ENCODE results near the gene TLR6.

Gene TLR6

GRCh38 chr4:38867478-38868058, 11.0 kb upstream of the TLR6 start, which contains the start of gene FAM114A1:
Gene FAM114A1 (plus strand): TSS chr4:38867806. CDS start chr4:38878079, 10,273 bp downstream.
- DNase-seq (ENCODE audit: low spot score) = peak; percentile 88

- no peak for DNase-seq (ENCODE audit: low spot score)
These were observed 10.4 kb upstream of the TLR6 start for GRCh38 chr4:38866973-38867477.

- DNase-seq (ENCODE audit: low spot score) = no peak
These were observed 8.8 kb upstream of the TLR6 start for GRCh38 chr4:38865445-38865844.

- DNase-seq (ENCODE audit: low spot score) = no peak
These were observed 5.2 kb upstream of the TLR6 start for GRCh38 chr4:38861791-38862190.

- DNase-seq (ENCODE audit: low spot score) = peak; percentile 81
These were observed 4.3 kb upstream of the TLR6 start for GRCh38 chr4:38860788-38861424.

- DNase-seq (ENCODE audit: low spot score) = no peak
These were observed 2.9 kb upstream of the TLR6 start for GRCh38 chr4:38859501-38859900.

- no peak for DNase-seq (ENCODE audit: low spot score)
These were observed 1.4 kb upstream of the TLR6 start for GRCh38 chr4:38858097-38858420.

- no peak for DNase-seq (ENCODE audit: low spot score)
These were observed 908 bp upstream of the TLR6 start for GRCh38 chr4:38857354-38858096.

GRCh38 chr4:38856046-38856445, 571 bp downstream of the TLR6 start:
- DNase-seq (ENCODE audit: low spot score) = no peak

- DNase-seq (ENCODE audit: low spot score) = no peak
These were observed 1.2 kb downstream of the TLR6 start for GRCh38 chr4:38855466-38855865.

GRCh38 chr4:38846015-38846414, 10.6 kb downstream of the TLR6 start:
- DNase-seq (ENCODE audit: low spot score) = no peak

- no peak for DNase-seq (ENCODE audit: low spot score)
These were observed 13.6 kb downstream of the TLR6 start for GRCh38 chr4:38842994-38843393.

- no peak for DNase-seq (ENCODE audit: low spot score)
These were observed 18.8 kb downstream of the TLR6 start for GRCh38 chr4:38837849-38838248.

- no peak for DNase-seq (ENCODE audit: low spot score)
These were observed 19.3 kb downstream of the TLR6 start for GRCh38 chr4:38837334-38837733.

GRCh38 chr4:38834570-38834969, 22.0 kb downstream of the TLR6 start:
- no peak for DNase-seq (ENCODE audit: low spot score)

GRCh38 chr4:38832624-38833528, 23.7 kb downstream of the TLR6 start:
- DNase-seq (ENCODE audit: low spot score) = no peak

GRCh38 chr4:38832206-38832605, 24.4 kb downstream of the TLR6 start:
- DNase-seq (ENCODE audit: low spot score) = no peak

GRCh38 chr4:38831653-38832052, 25.0 kb downstream of the TLR6 start:
- DNase-seq (ENCODE audit: low spot score) = no peak

GRCh38 chr4:38829237-38829636, 27.4 kb downstream of the TLR6 start:
- no peak for DNase-seq (ENCODE audit: low spot score)

- DNase-seq (ENCODE audit: low spot score) = no peak
These were observed 32.9 kb downstream of the TLR6 start for GRCh38 chr4:38823766-38824165.

- no peak for DNase-seq (ENCODE audit: low spot score)
These were observed 33.8 kb downstream of the TLR6 start for GRCh38 chr4:38822748-38823303.

- DNase-seq (ENCODE audit: low spot score) = no peak
These were observed 34.9 kb downstream of the TLR6 start for GRCh38 chr4:38821739-38822138.

Measured in iPS-NIHi11 (cell line).